ENCODE data around the gene C9orf72. TPM values are rescaled to one million over a fixed set of nuclear protein-coding genes. Genes with fewer than 3 reads are reported as not detected.

C9orf72 gene
- total and polyA plus RNA-seq, 2 of the 8 experiments (the other 6 are each of a cell fraction or from before 2014, with no cell fraction given), result 7.2 to 17.5 TPM

DNA sequence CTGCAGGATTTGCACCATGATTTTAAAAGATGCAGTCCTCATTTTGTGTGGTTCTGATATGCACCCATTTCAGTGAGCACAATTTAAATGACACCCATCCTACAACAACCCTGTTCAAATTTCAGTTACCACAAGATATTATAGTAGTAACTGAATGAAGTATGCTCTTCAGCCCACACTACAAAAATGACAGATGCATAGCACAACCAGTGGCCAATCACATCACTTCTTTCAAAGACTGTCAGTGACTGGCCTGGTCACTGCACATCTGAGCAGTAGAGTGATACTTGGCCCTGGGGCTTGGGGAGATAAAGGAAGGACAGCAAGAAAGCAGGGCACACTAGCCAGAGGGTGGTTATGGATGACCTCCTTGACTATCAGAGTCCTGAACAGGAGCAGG, 69.0 kb downstream of the C9orf72 start (continued):
- TF ChIP-seq CHD2 (IDR thresholded peaks at IDR 0.05; ENCODE audit: low read length), result no peak
- no peak for TF ChIP-seq SRF (IDR thresholded peaks at IDR 0.05; ENCODE audit: low read depth, low read length)
